HG02840 (cell line): ENCODE measurements around the gene EGLN3.

Experiments
- ATAC-seq: cut with Tn5 transposase; IDR thresholded peaks from one replicate; pipeline ENCODE4 v1.9.1; 2021; ENCODE audit warnings: mild to moderate bottlenecking, moderate library complexity, moderate number of reproducible peaks; ENCODE audit not compliant: unreplicated experiment, low FRiP score

Gene EGLN3

GRCh38 chr14:33880330-33880729 is 70.5 kb downstream of the EGLN3 start:
- ATAC-seq, result no peak

DNA sequence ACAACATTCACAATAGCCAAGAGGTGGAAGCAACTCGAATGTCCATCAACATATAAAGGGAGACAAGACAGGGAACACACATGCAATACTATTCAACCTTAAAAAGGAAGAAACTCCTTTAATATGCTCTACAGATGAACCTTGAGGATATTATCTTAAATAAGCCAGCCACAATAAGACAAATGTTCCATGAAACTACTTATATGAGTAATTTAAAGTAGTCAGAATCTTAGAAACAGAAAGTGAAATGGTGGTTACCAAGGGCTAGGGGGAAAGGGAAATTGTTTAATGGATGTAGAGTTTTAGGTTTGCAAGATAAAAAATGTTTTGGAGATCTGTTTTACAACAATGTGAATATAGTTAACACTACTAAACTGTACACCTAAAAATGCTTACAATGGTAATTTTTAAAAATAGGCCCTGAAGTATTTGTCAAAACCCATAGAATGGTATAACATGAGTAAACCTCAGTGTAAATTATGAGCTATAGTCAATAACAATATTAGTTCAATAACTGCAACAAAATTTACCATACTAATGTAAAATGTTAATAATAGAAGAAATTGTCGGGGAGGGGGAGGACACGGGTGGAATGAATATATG is 71.1 kb downstream of the EGLN3 start:
- no peak for ATAC-seq

DNA sequence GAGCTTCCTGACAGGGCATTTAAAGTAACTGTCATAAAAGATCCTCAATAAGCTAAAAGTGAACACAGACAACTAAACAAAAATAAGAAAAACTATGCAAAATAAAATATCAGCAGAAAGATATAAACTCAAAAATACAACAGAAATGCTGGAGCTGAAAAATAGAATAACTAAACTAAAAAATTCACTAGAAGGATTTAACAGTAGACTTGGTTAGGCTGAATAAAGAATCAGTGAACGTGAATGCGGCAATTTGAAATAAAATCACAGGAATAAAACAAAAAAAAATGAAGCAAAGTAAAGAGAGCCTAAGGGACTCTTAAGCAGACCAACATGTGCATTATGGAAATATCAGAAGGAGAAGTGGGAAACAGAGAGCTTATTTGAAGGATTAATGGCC is 74.6 kb downstream of the EGLN3 start:
- ATAC-seq, result no peak
